ENCODE results near the gene ADGRF5. TPM values are rescaled to one million over a fixed set of nuclear protein-coding genes. Genes with fewer than 3 reads are reported as not detected.

ADGRF5 gene
- total RNA-seq, 3 donors from 2014 or later (not counting 1 experiment from before 2014, with no cell fraction given) = not detected

GRCh38 chr6:46961232-46961631 lies 39.5 kb upstream of the ADGRF5 start:
- ATAC-seq (no peak), DNase-seq (no peak)
- H3K4me3 ChIP-seq (ENCODE audit: low read length) = no peak overlapping the region
- no peaks in the 10 kb centered on the region for H3K9me3 Mint-ChIP-seq
- H3K27ac ChIP-seq (ENCODE audit: low read length) = no peak overlapping the region
- no peaks in the 10 kb centered on the region for H3K4me1 Mint-ChIP-seq
- no peaks in the 10 kb centered on the region for H3K9me3 ChIP-seq (ENCODE audit: control insufficient read depth, insufficient read depth, low read length)
- no peak for TF ChIP-seq CTCF (IDR thresholded peaks at IDR 0.05)
- no peak overlapping the region for H3K4me3 Mint-ChIP-seq
- H3K36me3 Mint-ChIP-seq = no peaks in the 10 kb centered on the region
- no peaks in the 10 kb centered on the region for H3K36me3 ChIP-seq (ENCODE audit: control insufficient read depth, insufficient read depth, low read length)
- no peaks in the 10 kb centered on the region for H3K27me3 ChIP-seq (ENCODE audit: control insufficient read depth, insufficient read depth, low read length)
- H3K27me3 Mint-ChIP-seq (ENCODE audit: low read depth in 2 of 2) = peaks cover 4 to 7% of the 10 kb centered on the region in 2 donors
- intact Hi-C loops (cut with micrococcal nuclease) = no loop called here
- no peaks in the 10 kb centered on the region for H3K4me1 ChIP-seq (ENCODE audit: control insufficient read depth, insufficient read depth, low read length)
- no peak overlapping the region for H3K27ac Mint-ChIP-seq

- Mint-ChIP-seq H3K4me3 (no peak overlapping the region), H3K27me3 (ENCODE audit: low read depth in 2 of 2) (peaks cover 6 to 11% of the 10 kb centered on the region in 2 donors), H3K27ac (no peak overlapping the region), H3K36me3 (no peaks in the 10 kb centered on the region), H3K9me3 (no peaks in the 10 kb centered on the region), H3K4me1 (no peaks in the 10 kb centered on the region)
- TF ChIP-seq CTCF (IDR thresholded peaks at IDR 0.05) = no peak
- Histone ChIP-seq H3K9me3 (ENCODE audit: control insufficient read depth, insufficient read depth, low read length) (no peaks in the 10 kb centered on the region), H3K27me3 (ENCODE audit: control insufficient read depth, insufficient read depth, low read length) (no peaks in the 10 kb centered on the region), H3K36me3 (ENCODE audit: control insufficient read depth, insufficient read depth, low read length) (no peaks in the 10 kb centered on the region), H3K4me3 (ENCODE audit: low read length) (no peak overlapping the region), H3K27ac (ENCODE audit: low read length) (no peak overlapping the region), H3K4me1 (ENCODE audit: control insufficient read depth, insufficient read depth, low read length) (no peaks in the 10 kb centered on the region)
- DNase-seq = no peak
- ATAC-seq = no peak
- intact Hi-C loops (cut with micrococcal nuclease) = no loop called here
These were observed 37.7 kb upstream of the ADGRF5 start for GRCh38 chr6:46959419-46959818.

- no peak overlapping the region for H3K4me3 ChIP-seq (ENCODE audit: low read length)
- H3K27ac Mint-ChIP-seq = no peak overlapping the region
- H3K36me3 Mint-ChIP-seq = no peaks in the 10 kb centered on the region
- no peak overlapping the region for H3K4me3 Mint-ChIP-seq
- no peaks in the 10 kb centered on the region for H3K36me3 ChIP-seq (ENCODE audit: control insufficient read depth, insufficient read depth, low read length)
- H3K4me1 Mint-ChIP-seq = no peaks in the 10 kb centered on the region
- intact Hi-C loops (cut with micrococcal nuclease) = no loop called here
- DNase-seq (no peak), ATAC-seq (no peak)
- H3K9me3 ChIP-seq (ENCODE audit: control insufficient read depth, insufficient read depth, low read length) = no peaks in the 10 kb centered on the region
- H3K27me3 Mint-ChIP-seq (ENCODE audit: low read depth in 2 of 2) = peaks cover 6 to 11% of the 10 kb centered on the region in 2 donors
- no peaks in the 10 kb centered on the region for H3K27me3 ChIP-seq (ENCODE audit: control insufficient read depth, insufficient read depth, low read length)
- WGBS (ENCODE audit: insufficient coverage) = 96% methylated on average over 6 of the region's 6 CpGs
- no peak for TF ChIP-seq CTCF (IDR thresholded peaks at IDR 0.05)
- no peak overlapping the region for H3K27ac ChIP-seq (ENCODE audit: low read length)
- no peaks in the 10 kb centered on the region for H3K4me1 ChIP-seq (ENCODE audit: control insufficient read depth, insufficient read depth, low read length)
- no peaks in the 10 kb centered on the region for H3K9me3 Mint-ChIP-seq
These were observed 34.7 kb upstream of the ADGRF5 start for GRCh38 chr6:46956409-46956808.

- Histone ChIP-seq H3K9me3 (ENCODE audit: control insufficient read depth, insufficient read depth, low read length) (no peaks in the 10 kb centered on the region), H3K4me3 (ENCODE audit: low read length) (no peak overlapping the region), H3K27ac (ENCODE audit: low read length) (no peak overlapping the region), H3K36me3 (ENCODE audit: control insufficient read depth, insufficient read depth, low read length) (no peaks in the 10 kb centered on the region), H3K27me3 (ENCODE audit: control insufficient read depth, insufficient read depth, low read length) (no peaks in the 10 kb centered on the region), H3K4me1 (ENCODE audit: control insufficient read depth, insufficient read depth, low read length) (no peaks in the 10 kb centered on the region)
- Mint-ChIP-seq H3K4me3 (no peak overlapping the region), H3K36me3 (no peaks in the 10 kb centered on the region), H3K27me3 (ENCODE audit: low read depth in 2 of 2) (peaks cover 6 to 11% of the 10 kb centered on the region in 2 donors), H3K9me3 (no peaks in the 10 kb centered on the region), H3K4me1 (no peaks in the 10 kb centered on the region), H3K27ac (no peak overlapping the region)
- no peak for TF ChIP-seq CTCF (IDR thresholded peaks at IDR 0.05)
- 73% methylated on average over 3 of the region's 4 CpGs for WGBS (ENCODE audit: insufficient coverage)
- ATAC-seq = no peak
- no peak for DNase-seq
- intact Hi-C loops (cut with micrococcal nuclease) = no loop called here
These were observed 33.2 kb upstream of the ADGRF5 start for GRCh38 chr6:46954837-46955451.

All from natural killer cell (primary cell).